Pancreas (tissue), 10 donors: Measurements from ENCODE around the gene UBR2. TPM values are rescaled to one million over a fixed set of nuclear protein-coding genes. Genes with fewer than 3 reads are reported as not detected.

Experiments used
- ATAC-seq, 4 donors: fragments of 200-7000 bp; cut with Tn5 transposase; one replicate each; pipeline versions ENCODE4 v1.8.0 to v1.9.1; 2020; ENCODE audit warnings: mild to moderate bottlenecking in 4 of 4, moderate library complexity in 4 of 4
- DNase-seq, 6 donors: peaks; one replicate each; pipeline ENCODE4 v3.0.0-alpha.2; 2020
- FAIRE-seq: peaks from 2 replicates; lab custom pipeline; 2012; peaks lifted over from hg19 to GRCh38; lab: Jason Lieb, UNC
- H3K27ac ChIP-seq, 4 donors: fragments of 200-600 bp; sonication (generic); 1 replicate in 3 of 4; 2 replicates in 1 of 4; pipeline versions ENCODE4 v1.5.0 to v1.8.0; 2020
- H3K27me3 ChIP-seq, 4 donors: fragments of 200-600 bp; one replicate each; pipeline ENCODE4 v1.8.0; 2021
- H3K36me3 ChIP-seq, 3 donors: fragments of 200-600 bp; sonication (generic) in 1 of 3; one replicate each; pipeline versions ENCODE4 v1.5.0 to v1.8.0; 2020 to 2021
- H3K4me1 ChIP-seq, 3 donors: fragments of 200-600 bp; one replicate each; pipeline ENCODE4 v1.8.0; 2021
- H3K4me3 ChIP-seq, 4 donors: fragments of 200-600 bp; sonication (generic) in 2 of 4; one replicate each; pipeline versions ENCODE4 v1.5.0 to v1.8.0; 2020 to 2021
- H3K9me3 ChIP-seq, 4 donors: fragments of 200-600 bp; one replicate each; pipeline ENCODE4 v1.8.0; 2021
- WGBS, 2 donors: extraction: QIAGEN DNeasy Blood & Tissue Kit; methylation state at CpG; one replicate each; pipeline ENCODE4 v1.1.7; 2013; 5-methylcytosine and 5-hydroxymethylcytosine counted together
- intact Hi-C, 3 donors: fragments of 100-400 bp; cut with DNase I; formaldehyde crosslinking; loops; one replicate each; pipeline versions ENCODE4 v1.11.1 to v1.14.2; 2022
- polyA plus RNA-seq, 2 donors: library from polyadenylated mRNA; stranded (reverse); fragments of 200-250 nt; gene quantifications; one replicate each; pipeline ENCODE4 v1.2.3, GENCODE V29; 2013
- total RNA-seq, 6 donors: library from RNA; stranded (reverse); fragmentation: NEBNext Ultra II Directional in 4 of 6; extraction: Animal tissue kit (Norgen Biotek cat#: 25700) in 4 of 6; gene quantifications; one replicate each; pipeline versions ENCODE4 v1.2.1 to v1.2.4, GENCODE V29; 2021 to 2023
- TF ChIP-seq, protein P1 (sequence below), 4 donors: fragments of 200-600 bp; sonication (generic) in 3 of 4; IDR thresholded peaks; one replicate each; pipeline versions ENCODE4 v1.5.0 to v1.8.0; 2021; ENCODE audit warnings: antibody characterized with exemption in 4 of 4
- donor health status: healthy with polysubstance abuse.
- donor health status: DM: no; HTN: no; CAD: no; lungs with moderate emphysema.
- donor health status: DM: no; HTN: no; CAD: no.
- donor health status: control.
- donor health status: control.
- donor health status: Bipolar disorder and iron deficiency.
- donor health status: DM: yes; HTN: yes; CAD: no.
- donor health status: DM: no; HTN: no; CAD: no.
- donor health status: DM: no; HTN: no; CAD: no.
- donor health status: DM: yes; HTN: yes; CAD: no.

UBR2 gene
- total and polyA plus RNA-seq, 8 donors, result 9.4 to 22.0 (median 17.9) TPM

DNA sequence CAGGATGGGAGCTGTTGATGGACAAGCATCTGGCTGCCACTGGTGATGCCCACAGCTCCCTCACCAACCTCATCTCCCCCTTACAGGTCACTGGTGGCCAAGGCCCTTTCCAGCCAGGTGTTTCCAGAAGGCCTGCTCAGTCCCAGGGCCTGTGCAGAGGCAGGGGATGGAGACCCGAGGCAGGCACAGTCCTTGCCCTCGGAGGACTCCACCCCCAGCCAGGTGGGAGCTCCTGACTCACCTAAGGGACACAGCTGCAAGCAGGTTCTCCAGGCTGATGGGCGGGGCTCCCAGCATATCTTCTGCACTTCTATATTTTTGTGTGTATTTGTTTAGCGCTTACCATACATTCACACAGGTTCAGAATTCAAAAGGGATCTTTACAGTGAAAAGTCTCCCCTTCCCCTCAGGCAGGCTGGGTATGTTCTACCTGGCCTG is 141.1 kb downstream of the UBR2 start:
- H3K36me3 ChIP-seq, result no peaks in the 10 kb centered on the region
- intact Hi-C loops, result no loop called here
- no peaks in the 10 kb centered on the region for H3K4me1 ChIP-seq
- H3K27me3 ChIP-seq, result no peaks in the 10 kb centered on the region
- no peak overlapping the region for H3K27ac ChIP-seq
- DNase-seq (peak in 2 of 6 donors; percentile 38 to 47), FAIRE-seq (no peak), ATAC-seq (peak; percentile 20 to 44 (median 24))
- TF ChIP-seq, protein P1, sequence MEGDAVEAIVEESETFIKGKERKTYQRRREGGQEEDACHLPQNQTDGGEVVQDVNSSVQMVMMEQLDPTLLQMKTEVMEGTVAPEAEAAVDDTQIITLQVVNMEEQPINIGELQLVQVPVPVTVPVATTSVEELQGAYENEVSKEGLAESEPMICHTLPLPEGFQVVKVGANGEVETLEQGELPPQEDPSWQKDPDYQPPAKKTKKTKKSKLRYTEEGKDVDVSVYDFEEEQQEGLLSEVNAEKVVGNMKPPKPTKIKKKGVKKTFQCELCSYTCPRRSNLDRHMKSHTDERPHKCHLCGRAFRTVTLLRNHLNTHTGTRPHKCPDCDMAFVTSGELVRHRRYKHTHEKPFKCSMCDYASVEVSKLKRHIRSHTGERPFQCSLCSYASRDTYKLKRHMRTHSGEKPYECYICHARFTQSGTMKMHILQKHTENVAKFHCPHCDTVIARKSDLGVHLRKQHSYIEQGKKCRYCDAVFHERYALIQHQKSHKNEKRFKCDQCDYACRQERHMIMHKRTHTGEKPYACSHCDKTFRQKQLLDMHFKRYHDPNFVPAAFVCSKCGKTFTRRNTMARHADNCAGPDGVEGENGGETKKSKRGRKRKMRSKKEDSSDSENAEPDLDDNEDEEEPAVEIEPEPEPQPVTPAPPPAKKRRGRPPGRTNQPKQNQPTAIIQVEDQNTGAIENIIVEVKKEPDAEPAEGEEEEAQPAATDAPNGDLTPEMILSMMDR (IDR thresholded peaks at IDR 0.05), result no peak
- H3K9me3 ChIP-seq, result no peaks in the 10 kb centered on the region
- H3K4me3 ChIP-seq, result peak overlapping the region in 2 of 4 donors; percentile 48 to 51
- WGBS, 2 donors, result 72 to 75% methylated on average over 4 of the region's 4 CpGs

DNA sequence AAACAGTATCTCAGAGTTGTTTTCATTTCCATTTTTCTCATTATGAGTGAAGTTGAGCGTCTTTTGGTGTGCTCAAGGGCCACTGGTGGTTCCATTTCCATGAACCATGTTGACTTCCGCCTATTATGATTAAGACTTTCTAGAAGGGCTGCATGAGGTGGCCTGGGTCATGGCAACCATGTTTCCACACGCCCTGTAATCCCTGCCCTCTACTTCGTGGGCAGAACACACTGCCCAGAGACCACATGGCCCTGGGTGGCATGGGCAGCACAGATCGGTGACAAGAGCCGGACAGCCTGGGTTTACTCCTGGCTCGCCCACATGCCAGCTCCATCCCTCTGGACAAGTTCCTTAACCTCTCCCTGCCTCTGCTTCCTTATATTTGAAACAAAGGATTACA is 143.8 kb downstream of the UBR2 start:
- 78 to 85% methylated on average over 7 of the region's 7 CpGs for WGBS, 2 donors
- H3K27me3 ChIP-seq, result no peaks in the 10 kb centered on the region
- intact Hi-C loops, result no loop called here
- FAIRE-seq, result no peak
- ATAC-seq, result no peak
- DNase-seq, result no peak
- no peak overlapping the region for H3K4me3 ChIP-seq
- no peaks in the 10 kb centered on the region for H3K4me1 ChIP-seq
- no peaks in the 10 kb centered on the region for H3K36me3 ChIP-seq
- TF ChIP-seq, protein P1 (IDR thresholded peaks at IDR 0.05), result no peak
- H3K9me3 ChIP-seq, result no peaks in the 10 kb centered on the region
- H3K27ac ChIP-seq, result no peak overlapping the region

DNA sequence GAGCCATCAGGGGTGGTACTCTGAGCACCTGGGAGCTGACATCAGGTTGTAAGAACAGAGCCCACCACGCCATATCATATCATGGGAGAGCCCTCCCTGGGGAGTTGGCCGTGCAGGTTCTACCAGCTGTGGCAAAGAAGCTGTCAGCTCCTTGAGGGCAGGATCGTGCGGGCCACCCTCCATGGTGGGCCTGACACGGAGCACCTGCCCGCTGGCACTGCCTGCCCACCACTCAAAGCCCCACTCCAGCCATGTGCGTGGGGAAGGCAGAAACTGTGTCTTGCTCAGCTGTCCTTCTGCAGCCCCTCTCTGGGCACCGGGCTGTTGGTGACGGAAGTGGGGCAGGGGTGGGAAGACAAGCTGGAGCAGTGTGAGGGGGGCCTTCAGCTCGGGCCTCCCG is 144.3 kb downstream of the UBR2 start:
- Histone ChIP-seq H3K4me1 (no peaks in the 10 kb centered on the region), H3K9me3 (no peaks in the 10 kb centered on the region), H3K4me3 (no peak overlapping the region), H3K27me3 (no peaks in the 10 kb centered on the region), H3K27ac (no peak overlapping the region), H3K36me3 (no peaks in the 10 kb centered on the region)
- TF ChIP-seq, protein P1 (IDR thresholded peaks at IDR 0.05), result no peak
- 83 to 86% methylated on average over 11 of the region's 11 CpGs for WGBS, 2 donors
- intact Hi-C loops, result no loop called here
- ATAC-seq (no peak), DNase-seq (no peak), FAIRE-seq (no peak)

DNA sequence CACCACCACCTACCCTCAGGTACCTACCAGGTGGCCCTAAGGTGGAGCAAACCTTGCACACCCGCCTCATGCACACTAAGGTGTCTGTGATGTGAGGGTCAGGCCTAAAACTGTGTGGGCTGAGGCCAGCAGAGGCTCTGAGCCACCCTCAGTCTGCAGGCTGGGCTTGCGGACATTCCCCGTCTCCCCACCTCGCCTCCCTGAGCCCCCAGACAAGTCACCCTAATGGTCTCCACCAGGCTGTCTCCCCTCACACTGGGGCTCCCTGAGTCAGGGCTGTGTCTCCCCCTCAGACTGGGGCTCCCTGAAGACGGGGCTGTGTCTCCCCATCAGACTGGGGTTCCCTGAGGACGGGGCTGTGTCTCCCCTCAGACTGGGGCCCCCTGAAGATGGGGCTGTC is 146.0 kb downstream of the UBR2 start:
- TF ChIP-seq, protein P1 (IDR thresholded peaks at IDR 0.05), result no peak

DNA sequence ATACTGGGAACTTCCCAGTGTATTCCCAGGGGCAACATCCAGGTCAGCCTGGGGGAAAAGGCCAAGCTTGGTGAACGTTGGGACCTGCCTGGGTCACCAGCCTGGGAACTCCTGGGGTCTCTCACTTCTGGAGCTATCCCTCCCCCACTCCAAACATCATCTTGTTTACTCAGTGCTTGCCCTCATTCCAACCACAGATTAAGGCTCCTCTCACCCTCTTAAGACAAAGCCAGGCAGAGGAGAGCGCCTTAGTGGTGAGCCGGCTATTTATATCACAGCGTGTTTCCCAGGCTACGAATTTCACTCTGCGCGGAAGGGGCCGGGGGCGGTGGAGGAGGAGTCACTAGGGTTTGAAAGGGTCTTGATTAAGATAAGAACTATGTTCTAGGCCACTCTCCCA is 146.5 kb downstream of the UBR2 start:
- FAIRE-seq (no peak), ATAC-seq (no peak), DNase-seq (no peak)
- TF ChIP-seq, protein P1 (IDR thresholded peaks at IDR 0.05), result no peak
- Histone ChIP-seq H3K9me3 (no peaks in the 10 kb centered on the region), H3K27me3 (no peaks in the 10 kb centered on the region), H3K4me1 (no peaks in the 10 kb centered on the region), H3K4me3 (no peak overlapping the region), H3K36me3 (no peaks in the 10 kb centered on the region), H3K27ac (no peak overlapping the region)
- WGBS, 2 donors, result 59% methylated on average over 9 of the region's 9 CpGs
- intact Hi-C loops, result no loop called here

More for the DNA sequence above, 146.0 kb downstream of the UBR2 start:
- intact Hi-C loops, result no loop called here
- ATAC-seq (no peak), FAIRE-seq (no peak), DNase-seq (no peak)
- WGBS, 2 donors, result 90 to 92% methylated on average over 6 of the region's 6 CpGs
- no peaks in the 10 kb centered on the region for H3K27me3 ChIP-seq
- H3K36me3 ChIP-seq, result no peaks in the 10 kb centered on the region
- H3K9me3 ChIP-seq, result no peaks in the 10 kb centered on the region
- H3K4me3 ChIP-seq, result no peak overlapping the region
- H3K27ac ChIP-seq, result no peak overlapping the region
- no peaks in the 10 kb centered on the region for H3K4me1 ChIP-seq
